GM10847 (cell line): ENCODE results near the gene HTRA3.

Experiments used
- POLR2A ChIP-seq: IDR thresholded peaks from 2 replicates; pipeline ENCODE4 v1.6.1; 2011; ENCODE audit not compliant: insufficient read length; ENCODE audit errors: extremely low read depth

The HTRA3 gene

GRCh38 chr4:8266088-8266487 is 3.5 kb upstream of the HTRA3 start:
- TF ChIP-seq POLR2A: no peak

- TF ChIP-seq POLR2A: no peak
Observed at GRCh38 chr4:8266508-8266907, 3.0 kb upstream of the HTRA3 start.

GRCh38 chr4:8267077-8267476 is 2.5 kb upstream of the HTRA3 start:
- TF ChIP-seq POLR2A: no peak

- TF ChIP-seq POLR2A: no peak
Observed at GRCh38 chr4:8268211-8268610, 1.3 kb upstream of the HTRA3 start.

GRCh38 chr4:8268901-8269534 is 536 bp upstream of the HTRA3 start:
- TF ChIP-seq POLR2A: no peak

- TF ChIP-seq POLR2A: no peak
Observed at GRCh38 chr4:8270418-8270771, 841 bp downstream of the HTRA3 start.

- no peak for TF ChIP-seq POLR2A
Observed at GRCh38 chr4:8270912-8271815, 1.6 kb downstream of the HTRA3 start.

- no peak for TF ChIP-seq POLR2A
Observed at GRCh38 chr4:8271821-8272220, 2.3 kb downstream of the HTRA3 start.

- no peak for TF ChIP-seq POLR2A
Observed at GRCh38 chr4:8272472-8273428, 3.2 kb downstream of the HTRA3 start.

- no peak for TF ChIP-seq POLR2A
Observed at GRCh38 chr4:8273450-8273849, 3.9 kb downstream of the HTRA3 start.

- TF ChIP-seq POLR2A: no peak
Observed at GRCh38 chr4:8274066-8274652, 4.6 kb downstream of the HTRA3 start.

- no peak for TF ChIP-seq POLR2A
Observed at GRCh38 chr4:8274765-8275547, 5.4 kb downstream of the HTRA3 start.

- TF ChIP-seq POLR2A: no peak
Observed at GRCh38 chr4:8275548-8275910, 6.0 kb downstream of the HTRA3 start.
